ENCODE measurements around the gene ZNF592.

DNA sequence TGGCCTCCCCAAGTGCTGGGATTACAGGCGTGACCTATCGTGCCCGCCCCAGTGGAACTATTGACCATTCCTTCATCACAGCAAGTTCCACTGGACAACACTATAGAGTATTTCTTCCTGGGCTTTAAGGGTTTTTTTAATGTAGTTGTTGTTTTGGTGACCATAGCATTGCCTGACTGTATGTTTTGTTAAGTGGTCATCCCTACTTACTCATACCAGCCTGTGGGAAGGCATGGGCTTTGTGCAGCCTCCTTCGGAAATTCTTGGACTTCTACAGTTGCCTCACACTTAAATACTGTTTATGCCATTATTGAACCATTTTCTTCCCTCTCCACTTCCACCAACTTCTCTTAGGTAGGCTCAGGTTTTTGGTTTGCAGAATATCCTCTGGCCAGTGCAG is 48.8 kb downstream of the ZNF592 start:
- TF ChIP-seq POLR2A (IDR thresholded peaks at IDR 0.05) = no peak
- no peak for TF ChIP-seq EP300 (IDR thresholded peaks at IDR 0.05)

Data from tibial nerve (tissue), 3 donors.